DMS153 treated with DMSO at 0.1 percent for 48 hours (cell line): ENCODE data around the gene HPSE2.

Experiments
- DNase-seq: peaks from one replicate; lab custom pipeline; 2025; ENCODE audit not compliant: unreplicated experiment; lab: John Stamatoyannopoulos, UW

The HPSE2 gene

GRCh38 chr10:98696516-98696915, 539.1 kb downstream of the HPSE2 start:
- DNase-seq = no peak

- DNase-seq = no peak
Observed at GRCh38 chr10:98694883-98695282, 540.8 kb downstream of the HPSE2 start.

- DNase-seq = no peak
Observed at GRCh38 chr10:98694014-98694413, 541.6 kb downstream of the HPSE2 start.

- no peak for DNase-seq
Observed at GRCh38 chr10:98687685-98688084, 548.0 kb downstream of the HPSE2 start.

- no peak for DNase-seq
Observed at GRCh38 chr10:98684019-98684899, 551.4 kb downstream of the HPSE2 start.

- DNase-seq = no peak
Observed at GRCh38 chr10:98676895-98677294, 558.8 kb downstream of the HPSE2 start.

GRCh38 chr10:98675902-98676301, 559.8 kb downstream of the HPSE2 start:
- no peak for DNase-seq

GRCh38 chr10:98673171-98673782, 562.4 kb downstream of the HPSE2 start:
- DNase-seq = peak; percentile 30

- no peak for DNase-seq
Observed at GRCh38 chr10:98667081-98667480, 568.6 kb downstream of the HPSE2 start.

GRCh38 chr10:98666276-98666675, 569.4 kb downstream of the HPSE2 start:
- no peak for DNase-seq

GRCh38 chr10:98664329-98665042, 571.2 kb downstream of the HPSE2 start:
- no peak for DNase-seq

GRCh38 chr10:98659951-98660350, 575.7 kb downstream of the HPSE2 start:
- no peak for DNase-seq

- no peak for DNase-seq
Observed at GRCh38 chr10:98655492-98655891, 580.2 kb downstream of the HPSE2 start.

GRCh38 chr10:98649170-98649569, 586.5 kb downstream of the HPSE2 start:
- DNase-seq = no peak

- no peak for DNase-seq
Observed at GRCh38 chr10:98646998-98647917, 588.4 kb downstream of the HPSE2 start.

GRCh38 chr10:98644466-98644865, 591.2 kb downstream of the HPSE2 start:
- no peak for DNase-seq

- DNase-seq = no peak
Observed at GRCh38 chr10:98642281-98642680, 593.4 kb downstream of the HPSE2 start.

GRCh38 chr10:98638920-98639319, 596.7 kb downstream of the HPSE2 start:
- DNase-seq = no peak

- DNase-seq = no peak
Observed at GRCh38 chr10:98636921-98637329, 598.7 kb downstream of the HPSE2 start.

- no peak for DNase-seq
Observed at GRCh38 chr10:98632456-98633150, 603.0 kb downstream of the HPSE2 start.
